Spleen (tissue), 11 donors: ENCODE results near the gene DISC1. TPM values are rescaled to one million over a fixed set of nuclear protein-coding genes. Genes with fewer than 3 reads are reported as not detected.

Experiments used
- DNase-seq: peaks from one replicate; pipeline ENCODE4 v3.0.0-alpha.2; 2020
- H3K27ac ChIP-seq, 8 donors: fragments of 200-600 bp; sonication (generic) in 7 of 8; 1 replicate in 4 of 8; 2 replicates in 4 of 8; pipeline versions ENCODE4 v1.5.0 to v1.8.0; 2016 to 2021; ENCODE audit warnings: inconsistent platforms in 4 of 8, mild to moderate bottlenecking in 4 of 8, moderate library complexity in 1 of 8
- H3K27me3 ChIP-seq, 7 donors: fragments of 200-600 bp; sonication (generic) in 6 of 7; replicated peaks in 1 of 7; 1 replicate in 4 of 7; 2 replicates in 3 of 7; pipeline versions ENCODE4 v1.5.0 to v1.8.0; 2016 to 2021; ENCODE audit warnings: inconsistent platforms in 3 of 7, mild to moderate bottlenecking in 1 of 7
- H3K36me3 ChIP-seq, 6 donors: fragments of 200-600 bp; sonication (generic) in 5 of 6; 1 replicate in 4 of 6; 2 replicates in 2 of 6; pipeline versions ENCODE4 v1.5.0 to v1.8.0; 2016 to 2021; ENCODE audit warnings: inconsistent platforms in 2 of 6
- H3K4me1 ChIP-seq, 6 donors: fragments of 200-600 bp; sonication (generic) in 5 of 6; 1 replicate in 3 of 6; 2 replicates in 3 of 6; pipeline versions ENCODE4 v1.5.0 to v1.8.0; 2016 to 2021; ENCODE audit warnings: inconsistent platforms in 3 of 6
- H3K4me3 ChIP-seq, 8 donors: fragments of 200-600 bp; sonication (generic) in 7 of 8; 1 replicate in 4 of 8; 2 replicates in 4 of 8; pipeline versions ENCODE4 v1.5.0 to v1.8.0; 2016 to 2021; ENCODE audit warnings: inconsistent platforms in 4 of 8, mild to moderate bottlenecking in 4 of 8, moderate library complexity in 2 of 8
- H3K9me3 ChIP-seq, 8 donors: fragments of 200-600 bp; sonication (generic) in 7 of 8; 1 replicate in 4 of 8; 2 replicates in 4 of 8; pipeline versions ENCODE4 v1.5.0 to v1.8.0; 2016 to 2021; ENCODE audit warnings: inconsistent platforms in 4 of 8
- CTCF ChIP-seq, 11 experiments: fragments of 200-600 bp in 7 of 11; fragments of 450-650 bp in 4 of 11; sonication (generic) in 4 of 11; IDR thresholded peaks in 8 of 11; conservative IDR thresholded peaks in 3 of 11; 1 replicate in 7 of 11; 2 replicates in 4 of 11; pipeline versions ENCODE4 v1.4.0 to v1.8.0; 2016 to 2021; ENCODE audit warnings: antibody characterized with exemption in 11 of 11, inconsistent platforms in 4 of 11, mild to moderate bottlenecking in 1 of 11
- POLR2A ChIP-seq, 3 donors: fragments of 450-650 bp; IDR thresholded peaks; one replicate each; pipeline ENCODE4 v1.5.1; 2017; ENCODE audit warnings: antibody characterized with exemption in 3 of 3, mild to moderate bottlenecking in 1 of 3
- POLR2AphosphoS5 ChIP-seq, 3 donors: sonication (generic); formaldehyde crosslinking; IDR thresholded peaks; one replicate each; pipeline ENCODE4 v1.5.1; 2017; ENCODE audit warnings: antibody characterized with exemption in 3 of 3
- WGBS, 5 donors: extraction: QIAGEN DNeasy Blood & Tissue Kit in 3 of 5; methylation state at CpG; one replicate each; pipeline versions ENCODE4 v1.1.5 to v1.1.7; 2013 to 2018; 5-methylcytosine and 5-hydroxymethylcytosine counted together
- intact Hi-C: fragments of 100-400 bp; cut with DNase I; formaldehyde crosslinking; loops from one replicate; pipeline ENCODE4 v1.15.0; 2023; ENCODE audit warnings: low total_unique reads
- polyA plus RNA-seq, 3 donors: library from polyadenylated mRNA; stranded (reverse); fragments of 200-250 nt; gene quantifications; one replicate each; pipeline ENCODE4 v1.2.1, GENCODE V29; 2013
- total RNA-seq, 7 donors: library from RNA; depleted of rRNA in 3 of 7; stranded (reverse); fragments of >200 nt in 3 of 7; fragmentation: NEBNext Ultra II Directional in 4 of 7; extraction: Animal tissue kit (Norgen Biotek cat#: 25700) in 4 of 7; gene quantifications; one replicate each; pipeline versions ENCODE4 v1.1.0 to v1.2.1, GENCODE V29; 2016 to 2021
- donor health status: healthy with polysubstance abuse.
- donor health status: DM: no; HTN: no; CAD: no; lungs with moderate emphysema.
- donor health status: DM: no; HTN: no; CAD: no.
- donor health status: Bipolar disorder and iron deficiency.
- donor health status: healthy.
- donor health status: DM: no; HTN: no; CAD: no.
- donor health status: DM: yes; HTN: yes; CAD: no.

DISC1 gene
- total and polyA plus RNA-seq, 10 donors: 0.89 to 36.4 (median 24.2) TPM

- WGBS, 5 donors: 87 to 92% (median 89%) methylated on average over 6 of the region's 6 CpGs
- Histone ChIP-seq H3K36me3 (peaks cover 0 to 7% (median 0%) of the 10 kb centered on the region in 6 donors), H3K9me3 (peaks cover 0 to 13% (median 0%) of the 10 kb centered on the region in 8 donors), H3K4me3 (no peak overlapping the region), H3K4me1 (no peaks in the 10 kb centered on the region), H3K27ac (no peak overlapping the region), H3K27me3 (no peaks in the 10 kb centered on the region)
- TF ChIP-seq POLR2AphosphoS5 (IDR thresholded peaks at IDR 0.05): no peak
- TF ChIP-seq CTCF (IDR thresholded peaks at IDR 0.05 in 8 of 11, conservative IDR thresholded peaks at IDR 0.05 in 3 of 11): no peak
- no peak for TF ChIP-seq POLR2A (IDR thresholded peaks at IDR 0.05)
- intact Hi-C loops: no loop called here
- DNase-seq: no peak
Observed at GRCh38 chr1:231953660-231954059, 327.1 kb downstream of the DISC1 start.

- DNase-seq: no peak
- Histone ChIP-seq H3K4me1 (no peaks in the 10 kb centered on the region), H3K9me3 (peaks cover 0 to 13% (median 0%) of the 10 kb centered on the region in 8 donors), H3K4me3 (no peak overlapping the region), H3K27me3 (no peaks in the 10 kb centered on the region), H3K27ac (no peak overlapping the region), H3K36me3 (peaks cover 0 to 15% (median 0%) of the 10 kb centered on the region in 6 donors)
- 93 to 100% (median 96%) methylated on average over 3 of the region's 3 CpGs for WGBS, 5 donors
- TF ChIP-seq POLR2AphosphoS5 (IDR thresholded peaks at IDR 0.05) (no peak), CTCF (IDR thresholded peaks at IDR 0.05 in 8 of 11, conservative IDR thresholded peaks at IDR 0.05 in 3 of 11) (no peak), POLR2A (IDR thresholded peaks at IDR 0.05) (no peak)
- intact Hi-C loops: no loop called here
Observed at GRCh38 chr1:231954751-231955150, 328.2 kb downstream of the DISC1 start.

- Histone ChIP-seq H3K27me3 (no peaks in the 10 kb centered on the region), H3K36me3 (peaks cover 0 to 29% (median 0%) of the 10 kb centered on the region in 6 donors), H3K9me3 (peaks cover 0 to 13% (median 0%) of the 10 kb centered on the region in 8 donors), H3K4me1 (no peaks in the 10 kb centered on the region), H3K27ac (no peak overlapping the region), H3K4me3 (no peak overlapping the region)
- intact Hi-C loops: no loop called here
- 64 to 88% (median 76%) methylated on average over 1 of the region's 1 CpG for WGBS, 5 donors
- no peak for DNase-seq
- TF ChIP-seq POLR2A (IDR thresholded peaks at IDR 0.05): no peak
- no peak for TF ChIP-seq POLR2AphosphoS5 (IDR thresholded peaks at IDR 0.05)
- TF ChIP-seq CTCF (IDR thresholded peaks at IDR 0.05 in 8 of 11, conservative IDR thresholded peaks at IDR 0.05 in 3 of 11): no peak
Observed at GRCh38 chr1:231957359-231957758, 330.8 kb downstream of the DISC1 start.

- TF ChIP-seq POLR2AphosphoS5 (IDR thresholded peaks at IDR 0.05): no peak
- peaks cover 0 to 13% (median 0%) of the 10 kb centered on the region in 8 donors for H3K9me3 ChIP-seq
- WGBS, 5 donors: 72 to 92% (median 81%) methylated on average over 4 of the region's 4 CpGs
- no peaks in the 10 kb centered on the region for H3K27me3 ChIP-seq
- no peaks in the 10 kb centered on the region for H3K4me1 ChIP-seq
- no peak for DNase-seq
- intact Hi-C loops: no loop called here
- H3K27ac ChIP-seq: no peak overlapping the region
- H3K4me3 ChIP-seq: no peak overlapping the region
- peaks cover 0 to 30% (median 0%) of the 10 kb centered on the region in 6 donors for H3K36me3 ChIP-seq
Observed at GRCh38 chr1:231958448-231958847, 331.9 kb downstream of the DISC1 start.
